ENCODE results near the gene GPR33. TPM values are rescaled to one million over a fixed set of nuclear protein-coding genes. Genes with fewer than 3 reads are reported as not detected.

Gene GPR33
- total RNA-seq (2022), result not detected in 2 replicates
- Bru-seq, nascent RNA, result not detected
- not detected for BruChase-seq, experiment 1, labeled RNA remaining after a 6-hour chase
- not detected for BruChase-seq, experiment 2, labeled RNA remaining after a 2-hour chase
- long read RNA-seq, result 0 reads

- POLR2A ChIA-PET, result no interaction called here
- no peak within 1 kb of the TSS for H3K4me3 Mint-ChIP-seq (ENCODE audit: unreplicated experiment)
- DNase-seq (ENCODE audit: unreplicated experiment), result no peak
- no TSS peak for BruUV-seq (replicated peaks)
- no peaks in the 10 kb centered on the region for H3K27me3 Mint-ChIP-seq (ENCODE audit: insufficient read depth, unreplicated experiment)
- no peaks in the 10 kb centered on the region for H3K36me3 Mint-ChIP-seq (ENCODE audit: insufficient read depth, unreplicated experiment)
- no peak within 1 kb of the TSS for H3K27ac Mint-ChIP-seq (ENCODE audit: low read depth, unreplicated experiment)
- CTCF ChIA-PET, result interaction anchor here (0.6 kb wide), 1 partner anchor 24 kb away, joined by 3 read pairs; no protein-coding TSS in a partner anchor
- intact Hi-C loops (cut with micrococcal nuclease), result no loop called here
- H3K9me3 Mint-ChIP-seq (ENCODE audit: unreplicated experiment), result no peaks in the 10 kb centered on the region
- no peaks in the 10 kb centered on the region for H3K4me1 Mint-ChIP-seq (ENCODE audit: insufficient read depth, unreplicated experiment)
- no peak for TF ChIP-seq CTCF (IDR thresholded peaks at IDR 0.05; ENCODE audit: unreplicated experiment)
Observed at GRCh38 chr14:31487886-31488285, at the start of gene GPR33. Gene GPR33, minus strand, starts transcription at chr14:31488039. Its CDS starts 4,074 bp downstream, at chr14:31483965.

- no peaks in the 10 kb centered on the region for H3K27me3 Mint-ChIP-seq (ENCODE audit: insufficient read depth, unreplicated experiment)
- H3K4me3 Mint-ChIP-seq (ENCODE audit: unreplicated experiment), result no peak overlapping the region
- peaks cover 1% of the 10 kb centered on the region for H3K4me1 Mint-ChIP-seq (ENCODE audit: insufficient read depth, unreplicated experiment)
- no peaks in the 10 kb centered on the region for H3K9me3 Mint-ChIP-seq (ENCODE audit: unreplicated experiment)
- ChIA-PET POLR2A (interaction anchor here (0.6 kb wide), 1 partner anchor 373 kb away, joined by 3 read pairs; no protein-coding TSS in a partner anchor), CTCF (interaction anchor here (0.6 kb wide), 2 partner anchors 32 to 337 kb away, joined by 3 read pairs; no protein-coding TSS in a partner anchor)
- no peak for TF ChIP-seq CTCF (IDR thresholded peaks at IDR 0.05; ENCODE audit: unreplicated experiment)
- DNase-seq (ENCODE audit: unreplicated experiment), result no peak
- no peaks in the 10 kb centered on the region for H3K36me3 Mint-ChIP-seq (ENCODE audit: insufficient read depth, unreplicated experiment)
- intact Hi-C loops (cut with micrococcal nuclease), result no loop called here
- no peak overlapping the region for H3K27ac Mint-ChIP-seq (ENCODE audit: low read depth, unreplicated experiment)
- no TSS peak for BruUV-seq (replicated peaks)
Observed at GRCh38 chr14:31536201-31536960, 48.5 kb upstream of the GPR33 start.

GRCh38 chr14:31530136-31530535 lies 42.3 kb upstream of the GPR33 start:
- Mint-ChIP-seq H3K27me3 (ENCODE audit: insufficient read depth, unreplicated experiment) (no peaks in the 10 kb centered on the region), H3K9me3 (ENCODE audit: unreplicated experiment) (no peaks in the 10 kb centered on the region), H3K4me3 (ENCODE audit: unreplicated experiment) (no peak overlapping the region), H3K27ac (ENCODE audit: low read depth, unreplicated experiment) (no peak overlapping the region), H3K36me3 (ENCODE audit: insufficient read depth, unreplicated experiment) (no peaks in the 10 kb centered on the region), H3K4me1 (ENCODE audit: insufficient read depth, unreplicated experiment) (no peaks in the 10 kb centered on the region)
- BruUV-seq (replicated peaks), result no TSS peak
- ChIA-PET CTCF (interaction anchor here (1.0 kb wide), 1 partner anchor 20 kb away, joined by 4 read pairs; no protein-coding TSS in a partner anchor), POLR2A (no interaction called here)
- intact Hi-C loops (cut with micrococcal nuclease), result no loop called here
- TF ChIP-seq CTCF (IDR thresholded peaks at IDR 0.05; ENCODE audit: unreplicated experiment), result no peak
- no peak for DNase-seq (ENCODE audit: unreplicated experiment)

- peak; percentile 15 for DNase-seq (ENCODE audit: unreplicated experiment)
- POLR2A ChIA-PET, result no interaction called here
- no peaks in the 10 kb centered on the region for H3K4me1 Mint-ChIP-seq (ENCODE audit: insufficient read depth, unreplicated experiment)
- no TSS peak for BruUV-seq (replicated peaks)
- H3K9me3 Mint-ChIP-seq (ENCODE audit: unreplicated experiment), result no peaks in the 10 kb centered on the region
- H3K27me3 Mint-ChIP-seq (ENCODE audit: insufficient read depth, unreplicated experiment), result no peaks in the 10 kb centered on the region
- TF ChIP-seq CTCF (IDR thresholded peaks at IDR 0.05; ENCODE audit: unreplicated experiment), result no peak
- H3K27ac Mint-ChIP-seq (ENCODE audit: low read depth, unreplicated experiment), result no peak overlapping the region
- no peak overlapping the region for H3K4me3 Mint-ChIP-seq (ENCODE audit: unreplicated experiment)
- no peaks in the 10 kb centered on the region for H3K36me3 Mint-ChIP-seq (ENCODE audit: insufficient read depth, unreplicated experiment)
- CTCF ChIA-PET, result interaction anchor here (0.6 to 1.0 kb wide), 2 partner anchors 10 to 19 kb away, joined by 4 read pairs; no protein-coding TSS in a partner anchor
- intact Hi-C loops (cut with micrococcal nuclease), result no loop called here
Observed at GRCh38 chr14:31529053-31529452, 41.2 kb upstream of the GPR33 start.

Data from MCF 10A (cell line).